CD14-positive monocyte (primary cell): ENCODE data around the gene PIP4K2B. TPM values are rescaled to one million over a fixed set of nuclear protein-coding genes. Genes with fewer than 3 reads are reported as not detected.

ENCODE experiments used
- DNase-seq, 3 donors: peaks; one replicate each; pipeline ENCODE4 v3.0.0-alpha.2; 2011 to 2022
- H2AFZ ChIP-seq: 2 replicates; pipeline ENCODE4 v1.6.0; 2012; ENCODE audit warnings: mild to moderate bottlenecking, low read depth, low read length, inconsistent platforms; ENCODE audit not compliant: insufficient read depth, poor library complexity, severe bottlenecking
- H3K27ac ChIP-seq, 2 donors: 1 replicate in 1 of 2; 2 replicates in 1 of 2; pipeline ENCODE4 v1.5.1; 2012 to 2013; ENCODE audit warnings: low read length in 2 of 2, control low read depth in 1 of 2, inconsistent platforms in 1 of 2, low read depth in 1 of 2, mild to moderate bottlenecking in 1 of 2
- H3K27me3 ChIP-seq, 2 donors: one replicate each; pipeline versions ENCODE4 v1.6.0 to v1.6.1; 2011 to 2013; ENCODE audit warnings: low read length in 2 of 2; ENCODE audit not compliant: control insufficient read depth in 2 of 2, insufficient read depth in 2 of 2
- H3K36me3 ChIP-seq, 2 donors: replicated peaks in 1 of 2; 1 replicate in 1 of 2; 2 replicates in 1 of 2; pipeline versions ENCODE4 v1.5.1 to v1.6.1; 2012 to 2013; ENCODE audit warnings: low read length in 2 of 2, control low read depth in 1 of 2, inconsistent platforms in 1 of 2, mild to moderate bottlenecking in 1 of 2; ENCODE audit not compliant: insufficient read depth in 2 of 2, control insufficient read depth in 1 of 2
- H3K4me1 ChIP-seq, 2 donors: 1 replicate in 1 of 2; 2 replicates in 1 of 2; pipeline versions ENCODE4 v1.5.1 to v1.6.1; 2012 to 2013; ENCODE audit warnings: low read length in 2 of 2, control low read depth in 1 of 2, inconsistent platforms in 1 of 2, mild to moderate bottlenecking in 1 of 2, moderate library complexity in 1 of 2; ENCODE audit not compliant: insufficient read depth in 2 of 2, control insufficient read depth in 1 of 2
- H3K4me2 ChIP-seq: replicated peaks from 2 replicates; pipeline ENCODE3; 2012; ENCODE audit warnings: low read length, moderate library complexity, mild to moderate bottlenecking; ENCODE audit not compliant: poor library complexity, severe bottlenecking; ENCODE audit errors: extremely low read depth
- H3K4me3 ChIP-seq, 3 experiments: fragments of 200-600 bp in 1 of 3; sonication (generic) in 1 of 3; replicated peaks in 1 of 3; 1 replicate in 2 of 3; 2 replicates in 1 of 3; pipeline ENCODE4 v1.5.1; 2011 to 2013; ENCODE audit warnings: low read length in 3 of 3, mild to moderate bottlenecking in 3 of 3, control low read depth in 2 of 3, low read depth in 2 of 3, inconsistent platforms in 1 of 3, moderate library complexity in 1 of 3
- H3K79me2 ChIP-seq: 2 replicates; pipeline ENCODE4 v1.6.0; 2012; ENCODE audit warnings: mild to moderate bottlenecking, control low read depth, inconsistent platforms, low read length, moderate library complexity; ENCODE audit not compliant: insufficient read depth
- H3K9ac ChIP-seq: 2 replicates; pipeline ENCODE4 v1.6.0; 2017; ENCODE audit warnings: low read length, mild to moderate bottlenecking; ENCODE audit not compliant: insufficient read depth, poor library complexity, severe bottlenecking
- H3K9me3 ChIP-seq, 2 donors: replicated peaks in 1 of 2; 1 replicate in 1 of 2; 2 replicates in 1 of 2; pipeline versions ENCODE4 v1.5.1 to v1.6.1; 2012 to 2013; ENCODE audit warnings: low read length in 2 of 2, control low read depth in 1 of 2; ENCODE audit not compliant: control insufficient read depth in 1 of 2, insufficient read depth in 1 of 2
- H4K20me1 ChIP-seq: 2 replicates; pipeline ENCODE4 v1.6.0; 2012; ENCODE audit warnings: mild to moderate bottlenecking, low read length, control low read depth, moderate library complexity; ENCODE audit not compliant: insufficient read depth
- H3K27ac Mint-ChIP-seq, 7 donors: one replicate each; pipeline ENCODE4 v1.8.0; 2020; ENCODE audit warnings: mild to moderate bottlenecking in 7 of 7, mixed read lengths in 7 of 7, moderate library complexity in 6 of 7, inconsistent platforms in 2 of 7
- H3K27me3 Mint-ChIP-seq, 3 donors: one replicate each; pipeline ENCODE4 v1.8.0; 2021 to 2022; ENCODE audit warnings: low read depth in 3 of 3, mild to moderate bottlenecking in 3 of 3, mixed read lengths in 3 of 3, moderate library complexity in 3 of 3, inconsistent platforms in 1 of 3
- H3K36me3 Mint-ChIP-seq, 2 donors: one replicate each; pipeline ENCODE4 v1.8.0; 2020; ENCODE audit warnings: mixed read lengths in 2 of 2, inconsistent platforms in 1 of 2, mild to moderate bottlenecking in 1 of 2
- H3K4me1 Mint-ChIP-seq: one replicate; pipeline ENCODE4 v1.8.0; 2020; ENCODE audit warnings: mild to moderate bottlenecking, mixed read lengths
- H3K4me3 Mint-ChIP-seq, 2 donors: one replicate each; pipeline ENCODE4 v1.8.0; 2020; ENCODE audit warnings: mild to moderate bottlenecking in 2 of 2, mixed read lengths in 2 of 2, moderate library complexity in 1 of 2
- H3K9me3 Mint-ChIP-seq, 7 donors: one replicate each; pipeline ENCODE4 v1.8.0; 2020 to 2022; ENCODE audit warnings: mixed read lengths in 7 of 7, mild to moderate bottlenecking in 6 of 7, moderate library complexity in 6 of 7, inconsistent platforms in 2 of 7
- WGBS: methylation state at CpG from one replicate; pipeline ENCODE4 v1.1.5; 2013; ENCODE audit warnings: missing lambda C conversion rate; ENCODE audit not compliant: insufficient coverage; 5-methylcytosine and 5-hydroxymethylcytosine counted together
- intact Hi-C, 2 donors: fragments of 100-400 bp; cut with micrococcal nuclease; formaldehyde crosslinking; loops; one replicate each; pipeline versions ENCODE4 v1.15.0 to v1.15.1; 2023
- polyA plus RNA-seq, 3 donors: library from polyadenylated mRNA; depleted of rRNA in 1 of 3; unstranded in 2 of 3; stranded (reverse) in 1 of 3; fragments of 300-500 nt in 2 of 3; fragments of >200 nt in 1 of 3; fragmentation: Illumina TruSeq in 2 of 3; gene quantifications; 1 replicate in 2 of 3; 2 replicates in 1 of 3; pipeline ENCODE4 v1.2.3, GENCODE V29; 2012 to 2021
- TF ChIP-seq, protein P1 (sequence below): fragments of 200-600 bp; IDR thresholded peaks from one replicate; pipeline ENCODE4 v1.8.0; 2022; ENCODE audit warnings: antibody characterized with exemption, mild to moderate bottlenecking

Gene PIP4K2B
- polyA plus RNA-seq, 3 donors = 4.4 to 20.2 (median 4.6) TPM

- Mint-ChIP-seq H3K27me3 (peaks cover 45 to 82% (median 68%) of the 10 kb centered on the region in 3 donors), H3K27ac (no peak overlapping the region), H3K4me3 (peak overlapping the region in 1 of 2 donors; percentile 70), H3K36me3 (peaks cover 3 to 5% of the 10 kb centered on the region in 2 donors), H3K4me1 (peaks cover 36% of the 10 kb centered on the region), H3K9me3 (peaks cover 0 to 19% (median 4%) of the 10 kb centered on the region in 7 donors)
- no peaks in the 10 kb centered on the region for H4K20me1 ChIP-seq
- H3K4me1 ChIP-seq = peaks cover 38 to 44% of the 10 kb centered on the region in 2 donors
- H3K79me2 ChIP-seq = no peaks in the 10 kb centered on the region
- no CpG with 5 or more reads among the region's 4 CpGs for WGBS
- TF ChIP-seq, protein P1, sequence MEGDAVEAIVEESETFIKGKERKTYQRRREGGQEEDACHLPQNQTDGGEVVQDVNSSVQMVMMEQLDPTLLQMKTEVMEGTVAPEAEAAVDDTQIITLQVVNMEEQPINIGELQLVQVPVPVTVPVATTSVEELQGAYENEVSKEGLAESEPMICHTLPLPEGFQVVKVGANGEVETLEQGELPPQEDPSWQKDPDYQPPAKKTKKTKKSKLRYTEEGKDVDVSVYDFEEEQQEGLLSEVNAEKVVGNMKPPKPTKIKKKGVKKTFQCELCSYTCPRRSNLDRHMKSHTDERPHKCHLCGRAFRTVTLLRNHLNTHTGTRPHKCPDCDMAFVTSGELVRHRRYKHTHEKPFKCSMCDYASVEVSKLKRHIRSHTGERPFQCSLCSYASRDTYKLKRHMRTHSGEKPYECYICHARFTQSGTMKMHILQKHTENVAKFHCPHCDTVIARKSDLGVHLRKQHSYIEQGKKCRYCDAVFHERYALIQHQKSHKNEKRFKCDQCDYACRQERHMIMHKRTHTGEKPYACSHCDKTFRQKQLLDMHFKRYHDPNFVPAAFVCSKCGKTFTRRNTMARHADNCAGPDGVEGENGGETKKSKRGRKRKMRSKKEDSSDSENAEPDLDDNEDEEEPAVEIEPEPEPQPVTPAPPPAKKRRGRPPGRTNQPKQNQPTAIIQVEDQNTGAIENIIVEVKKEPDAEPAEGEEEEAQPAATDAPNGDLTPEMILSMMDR = no peak
- DNase-seq = no peak
- H2AFZ ChIP-seq = no peak overlapping the region
- H3K4me3 ChIP-seq = no peak overlapping the region
- H3K4me2 ChIP-seq = no peak overlapping the region
- H3K27me3 ChIP-seq = peaks cover 17 to 50% of the 10 kb centered on the region in 2 donors
- H3K9ac ChIP-seq = no peak overlapping the region
- H3K36me3 ChIP-seq = no peaks in the 10 kb centered on the region
- no peaks in the 10 kb centered on the region for H3K9me3 ChIP-seq
- no peak overlapping the region for H3K27ac ChIP-seq
- intact Hi-C loops = no loop called here
Measured at GRCh38 chr17:38745545-38745944, 53.8 kb downstream of the PIP4K2B start.

DNA sequence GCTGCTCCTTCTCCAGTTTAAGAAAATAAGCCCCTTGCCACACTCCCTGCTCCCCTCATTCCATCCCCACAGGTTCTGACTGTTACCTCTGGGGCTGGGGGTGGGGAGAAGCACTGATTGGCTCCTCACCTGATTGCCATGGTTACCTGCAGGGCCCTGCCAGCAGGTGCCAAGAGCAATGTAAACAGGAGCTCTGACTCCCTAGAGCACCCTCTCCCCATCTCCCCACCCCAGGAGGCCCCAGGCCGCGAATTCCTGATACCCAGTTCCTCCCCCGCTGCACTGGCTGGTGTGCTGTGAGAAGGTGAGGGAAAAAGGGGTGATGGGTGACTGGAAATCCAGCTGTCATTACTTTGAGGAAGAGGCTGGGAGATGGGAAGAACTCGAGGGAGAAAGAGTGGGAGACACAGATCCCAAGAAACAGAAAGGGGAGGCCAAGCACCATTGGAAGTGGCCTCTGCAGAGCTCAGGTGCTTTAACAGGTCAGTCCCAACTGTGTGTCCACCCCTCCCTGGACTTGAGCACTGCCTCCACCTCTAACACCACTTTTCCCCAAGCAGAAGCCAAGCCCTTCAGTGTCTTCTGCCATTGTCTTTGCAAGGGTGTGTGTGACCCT, 55.7 kb downstream of the PIP4K2B start:
- peaks cover 20% of the 10 kb centered on the region for H3K4me1 Mint-ChIP-seq
- H3K4me3 Mint-ChIP-seq = peak overlapping the region in 1 of 2 donors; percentile 10
- peaks cover 54 to 74% (median 56%) of the 10 kb centered on the region in 3 donors for H3K27me3 Mint-ChIP-seq
- H3K79me2 ChIP-seq = no peaks in the 10 kb centered on the region
- peaks cover 0 to 15% (median 4%) of the 10 kb centered on the region in 7 donors for H3K9me3 Mint-ChIP-seq
- H4K20me1 ChIP-seq = no peaks in the 10 kb centered on the region
- H3K9ac ChIP-seq = no peak overlapping the region
- peaks cover 17 to 37% of the 10 kb centered on the region in 2 donors for H3K27me3 ChIP-seq
- intact Hi-C loops = no loop called here
- no peak overlapping the region for H3K27ac Mint-ChIP-seq
- peaks cover 21 to 25% of the 10 kb centered on the region in 2 donors for H3K4me1 ChIP-seq
- peaks cover 3 to 5% of the 10 kb centered on the region in 2 donors for H3K36me3 Mint-ChIP-seq
- 100% methylated on average over 1 of the region's 4 CpGs for WGBS
- no peaks in the 10 kb centered on the region for H3K36me3 ChIP-seq
- H3K9me3 ChIP-seq = no peaks in the 10 kb centered on the region
- DNase-seq = no peak
- H2AFZ ChIP-seq = no peak overlapping the region
- no peak overlapping the region for H3K4me3 ChIP-seq
- H3K27ac ChIP-seq = no peak overlapping the region
- H3K4me2 ChIP-seq = no peak overlapping the region
- TF ChIP-seq, protein P1 = no peak
